A549 (cell line): Measurements from ENCODE around the gene RIN1. TPM values are rescaled to one million over a fixed set of nuclear protein-coding genes. Genes with fewer than 3 reads are reported as not detected.

Experiments used
- ATAC-seq, 2 experiments: fragments of 200-7000 bp in 1 of 2; fragments of >200 bp in 1 of 2; cut with Nextera tagmentation in 1 of 2; cut with Tn5 transposase in 1 of 2; 3 replicates each; pipeline versions ENCODE4 v1.8.0 to v1.9.1; 2018 to 2020; ENCODE audit warnings: mild to moderate bottlenecking in 1 of 2, moderate library complexity in 1 of 2
- CTCF ChIA-PET: fragments of 300-600 bp; sonication (Branson Sonifier 250); formaldehyde crosslinking; extraction: SDS; loops from one replicate; lab custom pipeline; 2021; ENCODE audit warnings: antibody characterized with exemption, inconsistent platforms; lab: Yijun Ruan, JAX
- POLR2A ChIA-PET: fragments of 350-600 bp; formaldehyde crosslinking; extraction: SDS; loops from one replicate; lab custom pipeline; 2021; ENCODE audit warnings: antibody characterized with exemption, inconsistent platforms; lab: Yijun Ruan, JAX
- DNase-seq, 2 experiments: peaks; one replicate each; pipeline versions ENCODE4 v3.0.0 to v3.0.0-alpha.2; 2011 to 2016; ENCODE audit warnings: low read depth in 1 of 2, low spot score in 1 of 2
- FAIRE-seq: peaks from 2 replicates; lab custom pipeline; 2011; peaks lifted over from hg19 to GRCh38; lab: Jason Lieb, UNC
- H3K27ac ChIP-seq, 2 experiments: fragments of >200 bp; sonication (Bioruptor Twin); formaldehyde crosslinking; 3 replicates each; pipeline ENCODE4 v1.5.1; 2016 to 2017
- H3K4me1 ChIP-seq: fragments of >200 bp; sonication (Bioruptor Twin); formaldehyde crosslinking; 3 replicates; pipeline ENCODE4 v1.6.1; 2016
- H3K4me2 ChIP-seq: fragments of >200 bp; sonication (Bioruptor Twin); formaldehyde crosslinking; 3 replicates; pipeline ENCODE4 v1.6.1; 2016
- H3K4me3 ChIP-seq: fragments of >200 bp; sonication (Bioruptor Twin); formaldehyde crosslinking; 3 replicates; pipeline ENCODE4 v1.5.1; 2016
- H3K9me3 ChIP-seq: fragments of >200 bp; sonication (Bioruptor Twin); formaldehyde crosslinking; 3 replicates; pipeline ENCODE4 v1.6.1; 2016
- BCL3 ChIP-seq: fragments of >200 bp; sonication (Bioruptor Twin); formaldehyde crosslinking; IDR thresholded peaks from 3 replicates; pipeline ENCODE4 v1.6.1; 2016
- CEBPB ChIP-seq, 2 experiments: fragments of >200 bp in 1 of 2; sonication (Bioruptor Twin) in 1 of 2; formaldehyde crosslinking in 1 of 2; IDR thresholded peaks; 2 replicates each; pipeline ENCODE4 v1.6.1; 2012 to 2016
- E2F6 ChIP-seq: IDR thresholded peaks from 2 replicates; pipeline ENCODE4 v1.6.1; 2012; ENCODE audit warnings: low read depth, borderline replicate concordance
- EP300 ChIP-seq, 2 experiments: fragments of >200 bp; sonication (Bioruptor Twin); formaldehyde crosslinking; IDR thresholded peaks; 2 replicates in 1 of 2; 3 replicates in 1 of 2; pipeline ENCODE4 v1.6.1; 2016 to 2017
- GATA3 ChIP-seq: IDR thresholded peaks from 2 replicates; pipeline ENCODE4 v1.6.1; 2012; ENCODE audit warnings: borderline replicate concordance
- HOXA7 ChIP-seq: fragments of 250-450 bp; sonication (Bioruptor Pico); IDR thresholded peaks from 2 replicates; pipeline ENCODE4 v1.5.0; 2020; ENCODE audit warnings: mild to moderate bottlenecking, moderate library complexity
- JUN ChIP-seq, 2 experiments: fragments of >200 bp; sonication (Bioruptor Twin); formaldehyde crosslinking; IDR thresholded peaks; 2 replicates in 1 of 2; 3 replicates in 1 of 2; pipeline ENCODE4 v1.6.1; 2016 to 2017
- MAX ChIP-seq: IDR thresholded peaks from 2 replicates; pipeline ENCODE4 v1.6.1; 2012
- MAZ ChIP-seq: fragments of 150-350 bp; IDR thresholded peaks from 2 replicates; pipeline ENCODE4 v1.6.1; 2014; ENCODE audit warnings: antibody characterized with exemption, low read depth, low read length, borderline replicate concordance
- MYC ChIP-seq: IDR thresholded peaks from 2 replicates; pipeline ENCODE4 v1.6.1; 2012; ENCODE audit warnings: mild to moderate bottlenecking, inconsistent platforms, low read length, improper control_type of control experiment, borderline replicate concordance
- PBX3 ChIP-seq: IDR thresholded peaks from 2 replicates; pipeline ENCODE4 v1.6.1; 2012
- PHF8 ChIP-seq: fragments of 200-600 bp; sonication (generic); IDR thresholded peaks from 2 replicates; pipeline ENCODE4 v1.6.1; 2016; ENCODE audit warnings: low read depth, mild to moderate bottlenecking, antibody characterized with exemption, moderate library complexity, borderline replicate concordance
- POLR2A ChIP-seq: IDR thresholded peaks from 2 replicates; pipeline ENCODE4 v1.6.1; 2012; ENCODE audit warnings: mild to moderate bottlenecking, low read length
- RARB ChIP-seq: fragments of 250-450 bp; sonication (Bioruptor Pico); IDR thresholded peaks from 2 replicates; pipeline ENCODE4 v1.8.0; 2021; ENCODE audit warnings: mild to moderate bottlenecking, moderate library complexity
- RCOR1 ChIP-seq: fragments of 150-350 bp; IDR thresholded peaks from 2 replicates; pipeline ENCODE4 v1.6.1; 2014; ENCODE audit warnings: antibody characterized with exemption, low read length, low read depth
- RFX5 ChIP-seq: fragments of 450-650 bp; IDR thresholded peaks from 2 replicates; pipeline ENCODE4 v1.7.1; 2014; ENCODE audit warnings: antibody characterized with exemption, mild to moderate bottlenecking, moderate library complexity
- RNF2 ChIP-seq: fragments of 200-600 bp; sonication (generic); IDR thresholded peaks from 2 replicates; pipeline ENCODE4 v1.6.1; 2016; ENCODE audit warnings: low read depth, mild to moderate bottlenecking, antibody characterized with exemption, moderate library complexity, borderline replicate concordance
- ZC3H11A ChIP-seq: fragments of 450-650 bp; IDR thresholded peaks from 2 replicates; pipeline ENCODE4 v1.6.1; 2014; ENCODE audit warnings: antibody characterized with exemption, mild to moderate bottlenecking
- ZFP36 ChIP-seq: fragments of 450-650 bp; IDR thresholded peaks from 2 replicates; pipeline ENCODE4 v1.6.1; 2014; ENCODE audit warnings: borderline replicate concordance; ENCODE audit not compliant: partially characterized antibody
- WGBS: methylation state at CpG from one replicate; pipeline ENCODE4 v1.1.6; 2017; ENCODE audit errors: missing lambda C conversion rate; 5-methylcytosine and 5-hydroxymethylcytosine counted together
- polyA plus RNA-seq, 4 experiments: library from polyadenylated mRNA; depleted of rRNA in 3 of 4; stranded (reverse); fragments of >200 nt; fragmentation: RNase III in 1 of 4; extraction: RNeasy Plus Mini Kit Qiagen cat#74134 plus additional on column Dnase treatment in 1 of 4; gene quantifications; 2 replicates in 3 of 4; 3 replicates in 1 of 4; pipeline ENCODE4 v1.2.3, GENCODE V29; 2011 to 2017
- TF ChIP-seq, protein P1 (sequence below): fragments of 450-650 bp; IDR thresholded peaks from 2 replicates; pipeline ENCODE4 v1.6.1; 2014; ENCODE audit warnings: antibody characterized with exemption

Gene RIN1
- polyA plus RNA-seq, 2 of the 4 experiments (the other 2 are of a cell fraction) = 2.0 to 9.3 TPM

DNA sequence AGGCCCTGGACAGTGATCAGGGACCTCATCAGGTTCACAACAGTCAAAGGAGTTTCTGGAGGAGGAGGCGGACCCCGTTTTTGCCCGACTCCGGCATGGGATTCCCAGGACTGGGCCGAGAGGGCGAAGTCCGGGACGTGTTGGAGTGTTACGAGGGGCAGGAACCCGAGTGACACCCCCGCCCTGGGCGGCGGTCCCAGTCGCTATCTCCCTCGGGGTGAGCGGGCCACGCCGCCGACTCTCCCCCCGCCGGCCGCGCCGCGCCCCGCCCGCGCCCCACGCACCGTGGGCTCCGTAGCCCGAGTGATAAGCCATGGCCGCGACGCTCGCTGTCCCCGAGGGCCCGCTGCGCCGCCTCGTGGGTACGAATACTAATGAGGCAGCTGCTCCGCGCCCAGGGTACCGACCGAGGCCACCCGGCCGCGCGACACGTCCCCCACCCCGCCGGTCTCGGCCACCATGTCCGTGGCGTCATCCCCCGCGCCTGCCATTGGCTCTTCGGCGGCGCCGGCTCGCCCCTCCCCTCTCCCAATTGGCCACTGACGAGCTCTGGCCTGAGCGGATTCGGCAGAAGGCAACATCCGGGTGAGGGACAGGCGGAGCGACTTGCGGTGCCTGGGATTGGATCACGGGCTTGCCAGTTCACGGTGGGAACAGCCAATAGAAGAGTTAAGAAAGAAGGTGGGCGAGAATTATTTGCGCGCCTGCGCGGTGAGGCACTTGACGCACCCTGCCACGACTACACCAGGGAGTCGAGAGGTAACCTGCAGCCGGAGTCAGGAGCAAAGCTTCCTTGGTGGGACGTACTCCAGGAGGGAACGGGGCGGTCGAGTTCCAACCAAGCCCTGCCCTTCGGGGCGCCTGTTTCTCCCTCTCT, 47.3 kb downstream of the RIN1 start, which contains the start of gene YIF1A:
Gene YIF1A, minus strand, starts transcription at position 473 of the 877 bp plus-strand sequence. Its CDS starts 158 bp downstream, at position 315.
- ChIA-PET POLR2A (interaction anchor here (0.5 to 1.5 kb wide), 9 partner anchors 8 to 235 kb away, joined by 3 to 10 read pairs (median 4); partner anchors contain the start of genes BRMS1, NPAS4 and RIN1), CTCF (interaction anchor here (0.6 to 8.3 kb wide), 11 partner anchors 8 to 300 kb away, joined by 3 to 63 read pairs (median 3); partner anchors contain the start of gene RIN1)
- Histone ChIP-seq H3K27ac (peak within 1 kb of the TSS; percentile 94 to 96), H3K4me1 (peaks cover 20% of the 10 kb centered on the region), H3K4me3 (peak within 1 kb of the TSS; percentile 86), H3K4me2 (peak within 1 kb of the TSS; percentile 99), H3K9me3 (no peaks in the 10 kb centered on the region)
- peak; percentile 99 for FAIRE-seq
- TF ChIP-seq EP300 (IDR thresholded peaks at IDR 0.05) (no peak), MYC (peak; percentile 44; the same call in 1 of the 2 replicates), MAX (peak; percentile 77), CEBPB (IDR thresholded peaks at IDR 0.05) (no peak), PHF8 (peak; percentile 98), JUN (IDR thresholded peaks at IDR 0.05) (peak; percentile 53 to 93), PBX3 (peak; percentile 87), GATA3 (0 out of 2 replicates have a peak, but pooled peaks have one; percentile 18), ZC3H11A (no peak), BCL3 (peak; percentile 41; the same call in 1 of the 3 replicates), POLR2A (peak; percentile 92), E2F6 (0 out of 2 replicates have a peak, but pooled peaks have one; percentile 32), RFX5 (peak; percentile 69; the same call in 1 of the 2 replicates), RCOR1 (no peak), RARB (no peak)
- TF ChIP-seq, protein P1, sequence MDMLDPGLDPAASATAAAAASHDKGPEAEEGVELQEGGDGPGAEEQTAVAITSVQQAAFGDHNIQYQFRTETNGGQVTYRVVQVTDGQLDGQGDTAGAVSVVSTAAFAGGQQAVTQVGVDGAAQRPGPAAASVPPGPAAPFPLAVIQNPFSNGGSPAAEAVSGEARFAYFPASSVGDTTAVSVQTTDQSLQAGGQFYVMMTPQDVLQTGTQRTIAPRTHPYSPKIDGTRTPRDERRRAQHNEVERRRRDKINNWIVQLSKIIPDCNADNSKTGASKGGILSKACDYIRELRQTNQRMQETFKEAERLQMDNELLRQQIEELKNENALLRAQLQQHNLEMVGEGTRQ = peak; percentile 24; the same call in 1 of the 2 replicates
- TF ChIP-seq, all 56 proteins: peak for 11
- DNase-seq = peak; percentile 99 to 100
- ATAC-seq = peak; percentile 78 to 94
- WGBS = 1% methylated on average over 47 of the region's 87 CpGs

DNA sequence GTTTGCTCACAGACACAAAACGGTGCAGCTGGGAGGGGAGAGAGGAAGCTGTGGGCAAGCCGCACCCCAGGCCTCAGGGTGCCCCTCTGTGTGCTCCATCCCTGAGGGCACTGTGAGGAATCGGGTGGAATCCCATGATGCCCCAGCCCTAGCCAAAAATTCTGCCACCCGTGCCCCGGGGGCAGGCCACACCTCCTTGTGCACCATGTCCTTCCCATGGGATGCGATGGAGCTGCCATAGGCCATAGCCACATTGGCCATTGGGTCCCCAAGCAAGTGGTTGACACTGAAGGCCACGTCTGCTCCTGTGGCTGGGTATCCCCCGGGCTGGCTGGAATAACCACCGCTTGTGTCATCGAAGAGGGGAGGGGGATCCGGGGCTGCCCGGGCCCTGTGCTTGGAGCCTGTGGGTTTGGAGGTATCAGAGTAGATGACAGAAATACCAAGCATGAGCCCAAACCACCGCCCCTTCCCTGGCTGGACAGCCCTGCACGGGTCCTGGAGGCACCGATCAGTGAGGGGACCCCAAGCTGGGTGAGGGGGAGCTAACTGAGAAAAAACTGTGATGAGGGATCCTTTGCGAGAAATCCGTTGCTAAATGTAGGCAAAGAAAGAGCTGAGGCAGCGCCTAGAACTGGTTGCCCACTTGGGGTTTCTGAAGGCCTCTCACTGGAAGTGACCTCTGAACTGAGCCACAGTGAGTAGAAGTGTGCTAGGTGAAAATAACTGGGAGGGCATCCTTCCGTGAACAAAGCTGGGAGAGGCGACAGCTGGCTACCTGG, 48.2 kb downstream of the RIN1 start:
- 53% methylated on average over 16 of the region's 20 CpGs for WGBS
- CTCF ChIA-PET = interaction anchor here (1.2 to 8.3 kb wide), 6 partner anchors 9 to 300 kb away, joined by 3 to 63 read pairs (median 4); partner anchors contain the start of gene RIN1
- H3K9me3 ChIP-seq = no peaks in the 10 kb centered on the region

More for the DNA sequence above, 48.2 kb downstream of the RIN1 start:
- FAIRE-seq (no peak), ATAC-seq (peak in 1 of 2 experiments; percentile 0; a peak in 2 of 6 replicates), DNase-seq (no peak)
- POLR2A ChIA-PET = interaction anchor here (1.2 kb wide), 1 partner anchor 48 kb away, joined by 4 read pairs; the partner anchor contains the start of gene RIN1
- TF ChIP-seq MAZ (no peak), RNF2 (no peak), ZFP36 (no peak), HOXA7 (CRISPR knock-in tag) (no peak)
- peak overlapping the region; percentile 99 for H3K4me2 ChIP-seq
- H3K4me1 ChIP-seq = peaks cover 20% of the 10 kb centered on the region
- H3K4me3 ChIP-seq = peak overlapping the region; percentile 86
- peak overlapping the region; percentile 94 to 96 for H3K27ac ChIP-seq
